Fibroblast of lung (primary cell): Measurements from ENCODE around the gene CRIP2. TPM values are rescaled to one million over a fixed set of nuclear protein-coding genes. Genes with fewer than 3 reads are reported as not detected.

Source experiments
- DNase-seq, 2 donors: peaks; one replicate each; pipeline versions ENCODE4 v3.0.0 to v3.0.0-alpha.2; 2010; ENCODE audit warnings: low read depth in 2 of 2
- H2AFZ ChIP-seq: 2 replicates; pipeline ENCODE4 v1.5.1; 2012; ENCODE audit warnings: low read length, control low read depth, inconsistent platforms
- H3K27ac ChIP-seq: 2 replicates; pipeline ENCODE4 v1.5.1; 2011; ENCODE audit warnings: low read length, control low read depth; ENCODE audit not compliant: insufficient read depth
- H3K27me3 ChIP-seq: 2 replicates; pipeline ENCODE4 v1.5.1; 2011; ENCODE audit warnings: mild to moderate bottlenecking, low read length; ENCODE audit not compliant: control insufficient read depth, insufficient read depth
- H3K36me3 ChIP-seq: 2 replicates; pipeline ENCODE4 v1.5.1; 2011; ENCODE audit warnings: low read length; ENCODE audit not compliant: control insufficient read depth, insufficient read depth
- H3K4me1 ChIP-seq: 2 replicates; pipeline ENCODE4 v1.5.1; 2011; ENCODE audit warnings: low read length; ENCODE audit not compliant: control insufficient read depth, insufficient read depth; ENCODE audit errors: extremely low read depth
- H3K4me2 ChIP-seq: 2 replicates; pipeline ENCODE4 v1.5.1; 2011; ENCODE audit warnings: low read length, control low read depth; ENCODE audit not compliant: insufficient read depth; ENCODE audit errors: extremely low read depth
- H3K4me3 ChIP-seq, 4 experiments: fragments of 200-600 bp in 1 of 4; sonication (generic) in 1 of 4; replicated peaks in 1 of 4; 2 replicates each; pipeline ENCODE4 v1.5.1; 2011 to 2016; ENCODE audit warnings: low read length in 4 of 4, low read depth in 3 of 4, mild to moderate bottlenecking in 3 of 4, control low read depth in 2 of 4, inconsistent platforms in 1 of 4, mixed read lengths in 1 of 4; ENCODE audit not compliant: insufficient read depth in 1 of 4; ENCODE audit errors: control extremely low read depth in 1 of 4
- H3K79me2 ChIP-seq: 2 replicates; pipeline ENCODE4 v1.5.1; 2012; ENCODE audit warnings: mild to moderate bottlenecking, low read length, inconsistent platforms; ENCODE audit not compliant: control insufficient read depth, insufficient read depth
- H3K9ac ChIP-seq: 2 replicates; pipeline ENCODE4 v1.5.1; 2011; ENCODE audit warnings: mild to moderate bottlenecking, low read length, control low read depth; ENCODE audit not compliant: insufficient read depth
- H3K9me3 ChIP-seq: 2 replicates; pipeline ENCODE4 v1.5.1; 2012; ENCODE audit warnings: low read depth, low read length; ENCODE audit not compliant: control insufficient read depth, insufficient read depth
- H4K20me1 ChIP-seq: 2 replicates; pipeline ENCODE4 v1.5.1; 2011; ENCODE audit warnings: low read length; ENCODE audit not compliant: control insufficient read depth, insufficient read depth; ENCODE audit errors: extremely low read depth
- EZH2 ChIP-seq: IDR thresholded peaks from 2 replicates; pipeline ENCODE4 v1.5.1; 2012; ENCODE audit warnings: low read length, control low read depth, mild to moderate bottlenecking; ENCODE audit errors: missing control alignments
- polyA plus RNA-seq, 2 donors: library from polyadenylated mRNA; depleted of rRNA in 1 of 2; stranded (reverse) in 1 of 2; unstranded in 1 of 2; fragments of >200 nt; gene quantifications; 2 replicates each; pipeline ENCODE4 v1.2.1, GENCODE V29; 2011 to 2012; ENCODE audit warnings: missing spikeins in 1 of 2
- total RNA-seq: library from RNA; depleted of rRNA; stranded (reverse); fragments of >200 nt; gene quantifications from 2 replicates; pipeline ENCODE4 v1.2.1, GENCODE V29; 2014
- TF ChIP-seq, protein P1 (sequence below), 2 donors: IDR thresholded peaks in 1 of 2; conservative IDR thresholded peaks in 1 of 2; 1 replicate in 1 of 2; 2 replicates in 1 of 2; pipeline ENCODE4 v1.5.1; 2011 to 2012; ENCODE audit warnings: low read length in 2 of 2, control low read depth in 1 of 2, inconsistent platforms in 1 of 2, low read depth in 1 of 2, mild to moderate bottlenecking in 1 of 2

The CRIP2 gene
- total and polyA plus RNA-seq, 2 donors (not counting 1 experiment from before 2014, with no cell fraction given) = 58.9 to 68.5 TPM

- H3K4me1 ChIP-seq = no peaks in the 10 kb centered on the region
- TF ChIP-seq, protein P1, sequence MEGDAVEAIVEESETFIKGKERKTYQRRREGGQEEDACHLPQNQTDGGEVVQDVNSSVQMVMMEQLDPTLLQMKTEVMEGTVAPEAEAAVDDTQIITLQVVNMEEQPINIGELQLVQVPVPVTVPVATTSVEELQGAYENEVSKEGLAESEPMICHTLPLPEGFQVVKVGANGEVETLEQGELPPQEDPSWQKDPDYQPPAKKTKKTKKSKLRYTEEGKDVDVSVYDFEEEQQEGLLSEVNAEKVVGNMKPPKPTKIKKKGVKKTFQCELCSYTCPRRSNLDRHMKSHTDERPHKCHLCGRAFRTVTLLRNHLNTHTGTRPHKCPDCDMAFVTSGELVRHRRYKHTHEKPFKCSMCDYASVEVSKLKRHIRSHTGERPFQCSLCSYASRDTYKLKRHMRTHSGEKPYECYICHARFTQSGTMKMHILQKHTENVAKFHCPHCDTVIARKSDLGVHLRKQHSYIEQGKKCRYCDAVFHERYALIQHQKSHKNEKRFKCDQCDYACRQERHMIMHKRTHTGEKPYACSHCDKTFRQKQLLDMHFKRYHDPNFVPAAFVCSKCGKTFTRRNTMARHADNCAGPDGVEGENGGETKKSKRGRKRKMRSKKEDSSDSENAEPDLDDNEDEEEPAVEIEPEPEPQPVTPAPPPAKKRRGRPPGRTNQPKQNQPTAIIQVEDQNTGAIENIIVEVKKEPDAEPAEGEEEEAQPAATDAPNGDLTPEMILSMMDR (conservative IDR thresholded peaks at IDR 0.05 in 1 of 2, IDR thresholded peaks at IDR 0.05 in 1 of 2; ENCODE audit: low read depth in 1 of 2, low read length in 2 of 2) = no peak
- TF ChIP-seq EZH2 = no peak
- no peaks in the 10 kb centered on the region for H4K20me1 ChIP-seq
- H3K4me2 ChIP-seq = no peak overlapping the region
- no peak overlapping the region for H2AFZ ChIP-seq
- no peak overlapping the region for H3K4me3 ChIP-seq
- no peak overlapping the region for H3K9ac ChIP-seq
- peaks cover 3% of the 10 kb centered on the region for H3K36me3 ChIP-seq
- peaks cover 67% of the 10 kb centered on the region for H3K79me2 ChIP-seq
- H3K9me3 ChIP-seq = no peaks in the 10 kb centered on the region
- no peaks in the 10 kb centered on the region for H3K27me3 ChIP-seq
- H3K27ac ChIP-seq = no peak overlapping the region
- DNase-seq = no peak
Measured at GRCh38 chr14:105431256-105431655, 43.4 kb upstream of the CRIP2 start.

DNA sequence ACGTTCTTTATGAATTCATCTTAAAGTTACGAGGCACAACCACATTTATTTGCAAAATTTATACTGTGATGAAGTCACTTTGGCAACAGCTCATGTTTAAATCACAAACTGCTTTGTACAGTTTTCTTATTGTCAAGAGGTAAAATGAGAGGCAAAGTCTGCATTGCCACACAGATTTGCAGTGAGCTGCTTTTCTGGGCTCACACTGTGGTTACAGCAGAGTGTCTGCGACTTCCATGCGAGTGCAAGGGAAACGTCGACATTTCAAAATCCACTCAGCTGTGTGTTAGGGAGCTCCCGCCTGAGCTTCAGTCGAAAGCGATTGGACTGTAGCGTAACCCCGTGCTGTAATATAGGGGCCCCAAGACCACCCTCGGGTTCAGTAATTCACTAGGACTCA, 42.0 kb upstream of the CRIP2 start:
- Histone ChIP-seq H3K79me2 (peaks cover 68% of the 10 kb centered on the region), H4K20me1 (no peaks in the 10 kb centered on the region)

GRCh38 chr14:105433161-105433605, 41.4 kb upstream of the CRIP2 start:
- no peak overlapping the region for H3K9ac ChIP-seq
- no peak overlapping the region for H3K4me2 ChIP-seq
- H3K79me2 ChIP-seq = peaks cover 69% of the 10 kb centered on the region
- TF ChIP-seq, protein P1 (conservative IDR thresholded peaks at IDR 0.05 in 1 of 2, IDR thresholded peaks at IDR 0.05 in 1 of 2; ENCODE audit: low read depth in 1 of 2, low read length in 2 of 2) = no peak
- TF ChIP-seq EZH2 = no peak
- DNase-seq = no peak
- no peaks in the 10 kb centered on the region for H3K27me3 ChIP-seq
- no peaks in the 10 kb centered on the region for H4K20me1 ChIP-seq
- no peak overlapping the region for H3K27ac ChIP-seq
- no peaks in the 10 kb centered on the region for H3K4me1 ChIP-seq
- no peak overlapping the region for H3K4me3 ChIP-seq
- H3K36me3 ChIP-seq = peaks cover 4% of the 10 kb centered on the region
- no peaks in the 10 kb centered on the region for H3K9me3 ChIP-seq
- no peak overlapping the region for H2AFZ ChIP-seq

More for the DNA sequence above, 42.0 kb upstream of the CRIP2 start:
- H3K9me3 ChIP-seq = no peaks in the 10 kb centered on the region
- no peak overlapping the region for H3K4me2 ChIP-seq
- H3K9ac ChIP-seq = no peak overlapping the region
- no peak for DNase-seq
- no peaks in the 10 kb centered on the region for H3K27me3 ChIP-seq
- no peaks in the 10 kb centered on the region for H3K4me1 ChIP-seq
- TF ChIP-seq EZH2 = no peak
- TF ChIP-seq, protein P1 (conservative IDR thresholded peaks at IDR 0.05 in 1 of 2, IDR thresholded peaks at IDR 0.05 in 1 of 2; ENCODE audit: low read depth in 1 of 2, low read length in 2 of 2) = no peak
- H3K4me3 ChIP-seq = no peak overlapping the region
- H3K27ac ChIP-seq = no peak overlapping the region
- H3K36me3 ChIP-seq = peaks cover 4% of the 10 kb centered on the region
- H2AFZ ChIP-seq = no peak overlapping the region
